HEK293 (cell line): ENCODE data around the gene SNAPC4.

ENCODE experiments used
- CTCF ChIA-PET: fragments of 350-600 bp; formaldehyde crosslinking; extraction: SDS; loops from one replicate; lab custom pipeline; 2021; ENCODE audit warnings: antibody characterized with exemption; lab: Yijun Ruan, JAX
- POLR2A ChIA-PET: fragments of 300-600 bp; formaldehyde crosslinking; extraction: SDS; loops from one replicate; lab custom pipeline; 2020; ENCODE audit warnings: antibody characterized with exemption, inconsistent platforms; lab: Yijun Ruan, JAX
- H3K27ac ChIP-seq: fragments of 200-500 bp; sonication (Bioruptor generic); 2 replicates; pipeline ENCODE4 v1.5.1; 2014; ENCODE audit warnings: low read depth, low read length, control low read depth, inconsistent platforms; ENCODE audit errors: extremely low read depth
- H3K36me3 ChIP-seq, 2 experiments: fragments of 200-500 bp in 1 of 2; sonication (Bioruptor generic) in 1 of 2; 1 replicate in 1 of 2; 2 replicates in 1 of 2; pipeline ENCODE4 v1.5.1; 2014 to 2017; ENCODE audit warnings: inconsistent platforms in 2 of 2, low read length in 2 of 2; ENCODE audit not compliant: control insufficient read depth in 2 of 2, insufficient read depth in 1 of 2
- H3K4me1 ChIP-seq: fragments of 200-500 bp; sonication (Bioruptor generic); 2 replicates; pipeline ENCODE4 v1.5.1; 2014; ENCODE audit warnings: mild to moderate bottlenecking, low read length, inconsistent platforms; ENCODE audit not compliant: control insufficient read depth, insufficient read depth
- H3K4me3 ChIP-seq: 2 replicates; pipeline ENCODE4 v1.5.1; 2011; ENCODE audit warnings: low read depth, mild to moderate bottlenecking, control low read depth, low read length, moderate library complexity
- H3K9me3 ChIP-seq: fragments of 200-500 bp; sonication (Bioruptor generic); 2 replicates; pipeline ENCODE4 v1.5.1; 2014; ENCODE audit warnings: low read depth, low read length, inconsistent platforms; ENCODE audit not compliant: control insufficient read depth, insufficient read depth
- PATZ1 ChIP-seq: fragments of 450-650 bp; formaldehyde crosslinking; IDR thresholded peaks from 2 replicates; pipeline ENCODE4 v1.5.1; 2016; ENCODE audit warnings: missing biosample characterization, missing genetic modification characterization
- PRDM10 ChIP-seq: fragments of 450-650 bp; formaldehyde crosslinking; IDR thresholded peaks from 2 replicates; pipeline ENCODE4 v1.5.1; 2016; ENCODE audit warnings: missing biosample characterization, missing genetic modification characterization
- RBAK ChIP-seq: fragments of 450-650 bp; formaldehyde crosslinking; IDR thresholded peaks from 2 replicates; pipeline ENCODE4 v1.5.1; 2016; ENCODE audit warnings: missing biosample characterization, missing genetic modification characterization
- YY2 ChIP-seq: fragments of 450-650 bp; formaldehyde crosslinking; IDR thresholded peaks from 2 replicates; pipeline ENCODE4 v1.5.1; 2016; ENCODE audit warnings: missing biosample characterization, missing genetic modification characterization
- ZBTB48 ChIP-seq: fragments of 450-650 bp; formaldehyde crosslinking; IDR thresholded peaks from 2 replicates; pipeline ENCODE4 v1.5.1; 2016; ENCODE audit warnings: missing biosample characterization, missing genetic modification characterization
- ZIC2 ChIP-seq: fragments of 450-650 bp; formaldehyde crosslinking; IDR thresholded peaks from 2 replicates; pipeline ENCODE4 v1.5.1; 2016; ENCODE audit warnings: missing biosample characterization, missing genetic modification characterization
- ZNF148 ChIP-seq: fragments of 450-650 bp; formaldehyde crosslinking; IDR thresholded peaks from 2 replicates; pipeline ENCODE4 v1.5.0; 2017; ENCODE audit warnings: missing biosample characterization, missing genetic modification characterization, borderline replicate concordance
- ZNF174 ChIP-seq: fragments of 450-650 bp; formaldehyde crosslinking; IDR thresholded peaks from 2 replicates; pipeline ENCODE4 v1.5.0; 2017; ENCODE audit warnings: missing biosample characterization, mild to moderate bottlenecking, missing genetic modification characterization
- ZNF341 ChIP-seq: fragments of 450-650 bp; formaldehyde crosslinking; IDR thresholded peaks from 2 replicates; pipeline ENCODE4; 2016; ENCODE audit warnings: low read depth, missing biosample characterization, missing genetic modification characterization
- ZNF398 ChIP-seq: fragments of 450-650 bp; formaldehyde crosslinking; IDR thresholded peaks from 2 replicates; pipeline ENCODE4 v1.5.1; 2017; ENCODE audit warnings: missing biosample characterization, missing genetic modification characterization
- ZNF529 ChIP-seq: fragments of 450-650 bp; formaldehyde crosslinking; IDR thresholded peaks from 2 replicates; pipeline ENCODE4 v1.5.1; 2017; ENCODE audit warnings: missing genetic modification characterization, missing biosample characterization; ENCODE audit not compliant: insufficient replicate concordance
- ZNF558 ChIP-seq: fragments of 450-650 bp; formaldehyde crosslinking; IDR thresholded peaks from 2 replicates; pipeline ENCODE4 v1.5.1; 2016; ENCODE audit warnings: missing biosample characterization, missing genetic modification characterization
- ZNF600 ChIP-seq: fragments of 450-650 bp; formaldehyde crosslinking; IDR thresholded peaks from 2 replicates; pipeline ENCODE4 v1.5.1; 2016; ENCODE audit warnings: missing biosample characterization, missing genetic modification characterization
- ZNF843 ChIP-seq: fragments of 450-650 bp; formaldehyde crosslinking; IDR thresholded peaks from 2 replicates; pipeline ENCODE4 v1.5.1; 2016; ENCODE audit warnings: missing biosample characterization, missing genetic modification characterization

Gene SNAPC4

GRCh38 chr9:136412962-136413361, 13.0 kb upstream of the SNAPC4 start:
- peaks cover 8 to 69% of the 10 kb centered on the region in 2 experiments for H3K36me3 ChIP-seq
- H3K4me1 ChIP-seq = peaks cover 11% of the 10 kb centered on the region
- ChIA-PET POLR2A (interaction anchor here (0.7 to 1.4 kb wide), 2 partner anchors 12 to 50 kb away, joined by 3 to 4 read pairs; no protein-coding TSS in a partner anchor), CTCF (interaction anchor here (0.6 to 1.5 kb wide), 2 partner anchors 12 to 215 kb away, joined by 3 to 8 read pairs; no protein-coding TSS in a partner anchor)
- H3K9me3 ChIP-seq = no peaks in the 10 kb centered on the region
- TF ChIP-seq ZNF600 (peak; percentile 57), PATZ1 (no peak), ZNF174 (tag by site-specific recombination) (no peak), YY2 (tag by site-specific recombination) (no peak), ZNF148 (tag by site-specific recombination) (no peak), ZNF558 (tag by site-specific recombination) (no peak), ZIC2 (tag by site-specific recombination) (peak; percentile 49), RBAK (tag by site-specific recombination) (no peak), ZNF843 (tag by site-specific recombination) (no peak), ZNF529 (tag by site-specific recombination) (no peak)
- no peak overlapping the region for H3K4me3 ChIP-seq
- no peak overlapping the region for H3K27ac ChIP-seq

- Histone ChIP-seq H3K36me3 (peaks cover 11 to 68% of the 10 kb centered on the region in 2 experiments), H3K4me1 (peaks cover 11% of the 10 kb centered on the region), H3K9me3 (no peaks in the 10 kb centered on the region), H3K27ac (peak overlapping the region; percentile 71; the same call in 1 of the 2 replicates), H3K4me3 (peak overlapping the region; percentile 75)
- TF ChIP-seq ZNF398 (tag by site-specific recombination) (no peak), PRDM10 (tag by site-specific recombination) (peak; percentile 40), ZNF341 (no peak), ZBTB48 (tag by site-specific recombination) (no peak)
- CTCF ChIA-PET = interaction anchor here (0.7 to 1.6 kb wide), 6 partner anchors 11 to 220 kb away, joined by 3 to 12 read pairs (median 4); partner anchors contain the start of genes DNLZ and INPP5E
- POLR2A ChIA-PET = interaction anchor here (1.0 to 1.3 kb wide), 5 partner anchors 8 to 48 kb away, joined by 3 to 9 read pairs (median 4); partner anchors contain the start of gene DNLZ
Observed at GRCh38 chr9:136411378-136411777, 11.4 kb upstream of the SNAPC4 start.
